Measurements from ENCODE around the gene SOWAHC.
"Not testable (repeated sequence)": the region's sequence is repeated elsewhere in the genome, so short reads cannot be mapped to it uniquely, and the experiment has no call there.

SOWAHC gene

GRCh38 chr2:109613922-109614714 is at the start of gene SOWAHC, which contains the start of gene SEPTIN10:
Gene SOWAHC (plus strand): TSS chr2:109614364. CDS start chr2:109614490, 126 bp downstream.
Gene SEPTIN10 (minus strand): TSS chr2:109613966. CDS start chr2:109613827, 139 bp downstream.
- H3K4me3 ChIP-seq (ENCODE audit: low read length), result peak within 1 kb of the TSS; percentile 51
- TF ChIP-seq ZNF274 (IDR thresholded peaks at IDR 0.05; ENCODE audit: low read depth, low read length), result no peak

GRCh38 chr2:109575373-109575772 is 38.8 kb upstream of the SOWAHC start:
- H3K4me3 ChIP-seq (ENCODE audit: low read length), result no peak overlapping the region
- TF ChIP-seq ZNF274 (IDR thresholded peaks at IDR 0.05; ENCODE audit: low read depth, low read length), result no peak

DNA sequence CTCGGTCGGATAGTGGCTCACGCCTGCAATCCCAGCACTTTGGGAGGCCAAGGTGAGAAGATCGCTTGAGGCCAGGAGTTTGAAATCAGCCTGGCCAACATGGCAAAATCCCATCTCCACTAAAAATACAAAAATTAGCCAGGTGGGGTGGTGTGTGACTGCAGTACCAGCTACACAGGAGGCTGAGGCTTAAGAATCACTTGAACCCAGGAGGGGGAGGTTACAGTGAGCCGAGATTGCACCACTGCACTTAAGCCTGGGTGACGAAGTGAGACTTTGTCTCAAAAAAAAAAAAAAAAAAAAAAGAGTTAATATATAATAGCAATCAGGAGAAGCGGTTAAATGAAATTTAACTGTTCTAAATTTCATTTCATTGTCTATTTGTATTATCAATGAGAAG is 36.5 kb upstream of the SOWAHC start:
- H3K4me3 ChIP-seq (ENCODE audit: low read length), result not testable (repeated sequence)

DNA sequence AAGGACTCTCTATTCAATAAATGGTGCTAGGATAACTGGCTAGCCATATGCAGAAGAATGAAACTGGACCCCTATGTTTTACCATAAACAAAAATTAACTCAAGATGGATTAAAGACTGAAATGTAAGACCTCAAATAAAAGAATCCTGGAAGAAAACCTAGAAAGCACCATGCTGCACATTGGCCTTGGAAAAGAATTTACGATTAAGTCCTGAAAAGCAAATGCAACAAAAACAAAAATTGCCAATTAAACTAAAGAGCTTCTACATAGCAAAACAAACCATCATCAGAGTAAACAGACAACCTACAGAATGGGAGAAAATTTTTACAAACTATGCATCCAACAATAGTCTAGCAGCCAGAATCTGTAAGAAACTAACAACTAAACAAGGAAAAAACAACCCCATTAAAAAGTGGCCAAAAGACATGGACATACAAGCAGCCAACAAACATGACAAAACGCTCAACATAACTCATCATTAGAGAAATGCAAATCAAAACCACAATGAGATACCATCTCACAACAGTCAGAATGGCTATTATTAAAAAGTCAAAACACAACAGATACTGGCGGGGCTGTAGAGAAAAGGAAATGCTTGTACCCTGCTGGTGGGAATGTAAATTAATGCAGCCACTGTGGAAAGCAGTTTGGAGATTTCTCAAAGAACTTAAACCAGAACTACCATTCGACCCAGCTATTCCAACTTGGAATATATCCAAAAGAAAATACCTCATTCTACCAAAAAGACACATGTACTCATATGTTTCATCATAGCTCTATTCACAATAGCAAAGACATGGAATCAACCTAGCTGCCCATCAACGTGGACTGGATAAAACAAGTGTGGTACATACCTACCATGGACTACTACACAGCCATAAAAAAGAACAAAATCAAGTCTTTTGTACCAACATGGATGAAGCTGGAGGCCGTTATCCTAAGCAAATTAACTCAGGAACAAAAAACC is 31.0 kb upstream of the SOWAHC start:
- TF ChIP-seq ZNF274 (IDR thresholded peaks at IDR 0.05; ENCODE audit: low read depth, low read length), result no peak
- no peak overlapping the region for H3K4me3 ChIP-seq (ENCODE audit: low read length)

DNA sequence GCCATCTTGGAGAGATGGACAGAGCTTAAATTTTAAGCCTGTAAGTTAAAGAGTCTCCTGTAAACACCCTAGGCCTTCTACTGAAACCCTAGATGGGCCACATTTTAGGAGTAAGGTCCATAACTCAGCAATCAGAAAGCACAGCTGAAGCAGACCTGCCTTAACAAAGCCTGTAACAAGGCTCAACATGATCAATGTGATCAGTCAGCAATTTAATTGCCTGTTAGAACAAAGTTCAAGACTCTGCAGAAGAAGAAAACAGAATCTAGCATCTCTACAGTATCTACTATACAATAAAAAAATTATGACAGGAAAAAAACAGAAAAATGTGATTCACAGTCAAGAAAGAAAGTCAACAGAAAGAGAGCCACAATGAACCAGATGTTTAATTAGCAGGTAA is 27.5 kb upstream of the SOWAHC start:
- H3K4me3 ChIP-seq (ENCODE audit: low read length), result no peak overlapping the region
- TF ChIP-seq ZNF274 (IDR thresholded peaks at IDR 0.05; ENCODE audit: low read depth, low read length), result no peak

GRCh38 chr2:109591206-109591605 is 23.0 kb upstream of the SOWAHC start:
- no peak overlapping the region for H3K4me3 ChIP-seq (ENCODE audit: low read length)
- TF ChIP-seq ZNF274 (IDR thresholded peaks at IDR 0.05; ENCODE audit: low read depth, low read length), result no peak

- H3K4me3 ChIP-seq (ENCODE audit: low read length), result no peak overlapping the region
- TF ChIP-seq ZNF274 (IDR thresholded peaks at IDR 0.05; ENCODE audit: low read depth, low read length), result no peak
Observed at GRCh38 chr2:109592905-109593304, 21.3 kb upstream of the SOWAHC start.

DNA sequence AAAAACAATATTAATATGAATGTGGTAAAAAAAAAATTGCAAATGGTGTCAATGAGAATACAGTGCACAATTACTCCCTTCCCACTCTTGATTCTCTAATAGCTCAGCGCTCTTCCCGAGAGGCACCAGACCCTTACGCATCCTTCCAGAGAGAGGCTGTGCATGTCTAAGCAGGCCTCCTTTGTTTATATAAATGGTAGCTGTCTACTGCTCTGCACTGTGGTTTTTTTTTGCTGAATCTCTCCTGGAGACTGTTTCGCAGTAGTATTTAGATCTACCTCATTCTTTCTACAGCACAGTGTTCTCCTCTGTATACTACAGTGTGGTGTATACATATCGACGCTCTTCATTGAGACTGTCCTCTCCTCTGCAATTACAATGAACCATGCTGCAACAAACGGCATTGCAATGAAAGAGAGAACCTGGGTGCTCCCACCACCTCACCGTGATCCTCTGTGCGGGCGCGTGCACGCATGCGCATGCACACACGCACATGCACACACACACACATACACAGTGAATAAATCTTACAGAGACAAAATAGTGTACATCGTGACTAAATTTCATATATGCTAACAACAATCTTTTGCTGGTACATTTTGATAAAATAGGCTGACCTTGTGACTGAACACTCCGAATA is 19.8 kb upstream of the SOWAHC start:
- no peak overlapping the region for H3K4me3 ChIP-seq (ENCODE audit: low read length)
- no peak for TF ChIP-seq ZNF274 (IDR thresholded peaks at IDR 0.05; ENCODE audit: low read depth, low read length)

DNA sequence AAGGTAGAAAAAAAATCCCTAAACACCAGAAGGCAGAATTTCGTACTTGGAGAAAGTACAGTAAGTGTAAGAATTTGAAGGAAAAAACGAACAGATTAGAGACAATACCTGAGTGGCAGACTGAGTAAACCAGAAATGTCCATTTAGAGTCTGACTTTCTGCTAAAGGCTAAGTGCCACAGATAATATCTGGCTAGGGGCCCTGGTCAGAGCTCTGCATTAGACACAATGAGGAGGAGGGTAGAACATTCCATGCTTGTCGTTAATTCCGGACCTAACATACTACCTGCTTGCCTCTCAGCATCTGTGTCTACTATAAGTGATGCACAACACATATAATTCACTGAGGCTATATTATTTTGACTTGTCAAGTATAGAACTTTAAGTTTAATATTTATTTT is 18.5 kb upstream of the SOWAHC start:
- no peak overlapping the region for H3K4me3 ChIP-seq (ENCODE audit: low read length)
- no peak for TF ChIP-seq ZNF274 (IDR thresholded peaks at IDR 0.05; ENCODE audit: low read depth, low read length)

DNA sequence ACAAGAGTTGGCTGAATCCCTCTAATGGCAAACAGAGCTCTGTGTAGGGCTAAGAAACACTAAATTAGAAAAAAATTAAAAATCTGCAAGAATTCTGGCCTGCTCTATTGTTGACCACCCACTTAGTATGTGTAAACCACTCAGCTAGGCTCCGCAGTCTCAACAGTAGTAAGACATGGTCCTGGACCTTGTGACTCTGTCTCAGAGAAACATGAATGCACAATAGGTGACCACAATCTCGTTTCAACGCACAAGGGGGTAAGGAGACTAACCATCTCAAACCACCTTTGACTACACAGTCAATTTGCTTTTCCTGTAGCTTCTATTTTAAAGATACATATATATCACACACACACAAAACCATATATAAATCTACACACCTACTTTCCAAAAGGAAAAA is 16.9 kb upstream of the SOWAHC start:
- no peak for TF ChIP-seq ZNF274 (IDR thresholded peaks at IDR 0.05; ENCODE audit: low read depth, low read length)
- no peak overlapping the region for H3K4me3 ChIP-seq (ENCODE audit: low read length)

DNA sequence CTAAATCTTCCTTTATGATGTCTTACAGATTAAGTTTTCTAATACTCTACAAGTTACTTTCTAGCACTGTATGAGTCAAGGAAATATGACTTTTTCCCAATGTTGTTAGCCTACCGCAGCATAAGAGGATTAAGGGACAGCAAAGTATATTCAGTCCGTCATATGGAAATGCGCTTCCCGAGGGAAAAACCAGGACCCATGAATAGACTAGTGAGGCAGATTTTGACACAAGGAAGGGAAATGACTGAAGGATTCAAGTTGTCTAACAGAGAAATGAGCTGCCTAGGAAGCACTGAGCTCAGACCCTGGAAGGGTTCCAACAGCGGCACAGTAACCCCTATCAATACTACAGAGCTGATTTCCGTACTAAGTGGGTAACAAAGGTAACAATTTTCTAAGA is 12.4 kb upstream of the SOWAHC start:
- no peak for TF ChIP-seq ZNF274 (IDR thresholded peaks at IDR 0.05; ENCODE audit: low read depth, low read length)
- H3K4me3 ChIP-seq (ENCODE audit: low read length), result no peak overlapping the region

DNA sequence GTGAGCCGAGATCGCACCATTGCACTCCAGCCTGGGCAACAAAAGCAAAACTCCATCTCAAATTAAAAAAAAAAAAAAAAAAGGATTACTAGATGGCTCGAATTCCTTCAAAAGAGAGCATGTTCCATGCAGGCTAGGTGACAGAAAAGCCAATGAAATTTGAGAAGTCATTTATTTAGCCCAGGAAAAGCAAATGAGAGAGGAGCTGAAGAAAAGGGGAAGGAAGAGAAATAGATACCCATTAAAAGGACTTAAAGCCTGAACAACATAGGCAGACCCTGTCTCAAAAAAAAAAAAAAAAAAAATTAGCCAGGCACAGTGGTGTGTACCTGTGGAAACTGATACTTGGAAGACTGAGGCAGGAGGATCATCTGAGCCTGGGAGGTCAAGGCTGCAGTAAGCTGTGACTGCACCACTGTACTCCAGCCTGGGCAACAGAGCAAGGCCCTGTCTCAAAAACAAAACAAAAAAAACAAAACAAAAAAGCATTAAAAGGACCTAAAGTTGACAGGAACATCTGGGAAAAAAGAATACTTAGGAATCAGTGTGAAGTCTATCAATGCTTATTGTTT is 11.5 kb upstream of the SOWAHC start:
- no peak overlapping the region for H3K4me3 ChIP-seq (ENCODE audit: low read length)
- no peak for TF ChIP-seq ZNF274 (IDR thresholded peaks at IDR 0.05; ENCODE audit: low read depth, low read length)

- no peak overlapping the region for H3K4me3 ChIP-seq (ENCODE audit: low read length)
- no peak for TF ChIP-seq ZNF274 (IDR thresholded peaks at IDR 0.05; ENCODE audit: low read depth, low read length)
Observed at GRCh38 chr2:109604597-109604996, 9.6 kb upstream of the SOWAHC start.

- TF ChIP-seq ZNF274 (IDR thresholded peaks at IDR 0.05; ENCODE audit: low read depth, low read length), result no peak
- no peak overlapping the region for H3K4me3 ChIP-seq (ENCODE audit: low read length)
Observed at GRCh38 chr2:109607766-109608165, 6.4 kb upstream of the SOWAHC start.

All from GM08714 (cell line).